PC-3 (cell line): ENCODE results near the gene VPS37C. TPM values are rescaled to one million over a fixed set of nuclear protein-coding genes. Genes with fewer than 3 reads are reported as not detected.

ENCODE experiments used
- ATAC-seq: fragments of 200-7000 bp; cut with Tn5 transposase; 2 replicates; pipeline ENCODE4 v1.9.1; 2020; ENCODE audit warnings: mild to moderate bottlenecking, moderate library complexity
- BruUV-seq: library from RNA; stranded (reverse); fragments of 400-500 nt; replicated peaks from 2 replicates; lab custom pipeline; 2021; lab: Mats Ljungman, UMichigan
- CTCF ChIA-PET: fragments of 300-600 bp; sonication (Branson Sonifier 250); formaldehyde crosslinking; loops from one replicate; lab custom pipeline; 2022; ENCODE audit warnings: antibody characterized with exemption; lab: Charles Lee
- POLR2A ChIA-PET: fragments of 300-600 bp; sonication (Branson Sonifier 250); formaldehyde crosslinking; loops from one replicate; lab custom pipeline; 2022; ENCODE audit warnings: antibody characterized with exemption; ENCODE audit not compliant: unreplicated experiment; lab: Charles Lee
- DNase-seq: peaks from one replicate; pipeline ENCODE4 v3.0.0-alpha.2; 2015
- H2AFZ ChIP-seq: fragments of 300-600 bp; sonication (generic); 2 replicates; pipeline ENCODE4 v1.6.0; 2016; ENCODE audit warnings: antibody characterized with exemption, low read length
- H3F3A ChIP-seq: fragments of 300-600 bp; sonication (generic); one replicate; pipeline ENCODE4 v1.6.0; 2017; ENCODE audit warnings: antibody characterized with exemption, low read length, control low read depth, mild to moderate bottlenecking; ENCODE audit not compliant: unreplicated experiment
- H3K27ac ChIP-seq: fragments of 300-600 bp; sonication (generic); 2 replicates; pipeline ENCODE4 v1.5.1; 2016; ENCODE audit warnings: mild to moderate bottlenecking, low read length
- H3K27me3 ChIP-seq: fragments of 300-600 bp; sonication (generic); 2 replicates; pipeline ENCODE4 v1.6.1; 2016; ENCODE audit warnings: low read length, mixed read lengths
- H3K36me3 ChIP-seq: fragments of 300-600 bp; sonication (generic); 2 replicates; pipeline ENCODE4 v1.6.1; 2016; ENCODE audit warnings: low read depth, mixed run types, low read length, mixed read lengths
- H3K4me1 ChIP-seq: fragments of 300-600 bp; sonication (generic); 2 replicates; pipeline ENCODE4 v1.5.1; 2016; ENCODE audit warnings: low read length; ENCODE audit not compliant: insufficient read depth
- H3K4me2 ChIP-seq: fragments of 300-600 bp; sonication (generic); 2 replicates; pipeline ENCODE4 v1.6.0; 2016; ENCODE audit warnings: low read length
- H3K4me3 ChIP-seq: fragments of 300-600 bp; sonication (generic); 2 replicates; pipeline ENCODE4 v1.5.1; 2016; ENCODE audit warnings: mild to moderate bottlenecking, low read length, mixed read lengths
- H3K79me2 ChIP-seq: fragments of 300-600 bp; sonication (generic); 2 replicates; pipeline ENCODE4 v1.6.1; 2017; ENCODE audit warnings: low read length, mixed read lengths
- H3K9ac ChIP-seq: fragments of 300-600 bp; sonication (generic); 2 replicates; pipeline ENCODE4 v1.6.0; 2016; ENCODE audit warnings: mild to moderate bottlenecking, low read length
- H3K9me2 ChIP-seq: fragments of 300-600 bp; sonication (generic); replicated peaks from 2 replicates; pipeline ENCODE4 v1.6.1; 2016; ENCODE audit warnings: mixed run types, low read length, mixed read lengths
- H3K9me3 ChIP-seq: fragments of 300-600 bp; sonication (generic); 2 replicates; pipeline ENCODE4 v1.6.1; 2016; ENCODE audit warnings: low read length, mixed read lengths
- H4K20me1 ChIP-seq: fragments of 300-600 bp; sonication (generic); 2 replicates; pipeline ENCODE4 v1.6.1; 2016; ENCODE audit warnings: low read length, mixed read lengths
- EZH2 ChIP-seq: fragments of 300-600 bp; sonication (generic); IDR thresholded peaks from one replicate; pipeline ENCODE4 v1.6.1; 2017; ENCODE audit warnings: antibody characterized with exemption, mild to moderate bottlenecking, low read length; ENCODE audit not compliant: unreplicated experiment
- EZH2phosphoT487 ChIP-seq: fragments of 300-600 bp; sonication (generic); IDR thresholded peaks from 2 replicates; pipeline ENCODE4 v1.6.1; 2018; ENCODE audit warnings: mild to moderate bottlenecking, antibody characterized with exemption, low read length, borderline replicate concordance
- intact Hi-C: fragments of 100-400 bp; cut with micrococcal nuclease; formaldehyde crosslinking; loops from 2 replicates; pipeline ENCODE4 v1.9.0; 2023
- total RNA-seq: library from RNA; depleted of rRNA; stranded (reverse); fragments of >200 nt; gene quantifications from 2 replicates; pipeline ENCODE4 v1.2.3, GENCODE V29; 2014
- TF ChIP-seq, protein P1 (sequence below): fragments of 300-600 bp; sonication (generic); conservative IDR thresholded peaks from 2 replicates; pipeline ENCODE4 v1.5.1; 2017; ENCODE audit warnings: antibody characterized with exemption, low read depth, mild to moderate bottlenecking, low read length

Gene VPS37C
- total RNA-seq, 1 experiment from 2014 or later: 28.9 TPM

GRCh38 chr11:61082931-61083531 is 78.2 kb downstream of the VPS37C start:
- no peak overlapping the region for H3K4me3 ChIP-seq
- H3K36me3 ChIP-seq: no peaks in the 10 kb centered on the region
- no peaks in the 10 kb centered on the region for H4K20me1 ChIP-seq
- ChIA-PET CTCF (no interaction called here), POLR2A (no interaction called here)
- H3K9ac ChIP-seq: no peak overlapping the region
- 0 out of 2 replicates have a peak, but pooled peaks cover 8% of the 10 kb centered on the region for H3K27me3 ChIP-seq
- no peak overlapping the region for H3K27ac ChIP-seq
- DNase-seq: no peak
- no peak overlapping the region for H2AFZ ChIP-seq
- intact Hi-C loops: no loop called here
- H3K79me2 ChIP-seq: no peaks in the 10 kb centered on the region
- no peak overlapping the region for H3K4me2 ChIP-seq
- no TSS peak for BruUV-seq
- H3K9me3 ChIP-seq: no peaks in the 10 kb centered on the region
- TF ChIP-seq EZH2 (no peak), EZH2phosphoT487 (no peak)
- TF ChIP-seq, protein P1, sequence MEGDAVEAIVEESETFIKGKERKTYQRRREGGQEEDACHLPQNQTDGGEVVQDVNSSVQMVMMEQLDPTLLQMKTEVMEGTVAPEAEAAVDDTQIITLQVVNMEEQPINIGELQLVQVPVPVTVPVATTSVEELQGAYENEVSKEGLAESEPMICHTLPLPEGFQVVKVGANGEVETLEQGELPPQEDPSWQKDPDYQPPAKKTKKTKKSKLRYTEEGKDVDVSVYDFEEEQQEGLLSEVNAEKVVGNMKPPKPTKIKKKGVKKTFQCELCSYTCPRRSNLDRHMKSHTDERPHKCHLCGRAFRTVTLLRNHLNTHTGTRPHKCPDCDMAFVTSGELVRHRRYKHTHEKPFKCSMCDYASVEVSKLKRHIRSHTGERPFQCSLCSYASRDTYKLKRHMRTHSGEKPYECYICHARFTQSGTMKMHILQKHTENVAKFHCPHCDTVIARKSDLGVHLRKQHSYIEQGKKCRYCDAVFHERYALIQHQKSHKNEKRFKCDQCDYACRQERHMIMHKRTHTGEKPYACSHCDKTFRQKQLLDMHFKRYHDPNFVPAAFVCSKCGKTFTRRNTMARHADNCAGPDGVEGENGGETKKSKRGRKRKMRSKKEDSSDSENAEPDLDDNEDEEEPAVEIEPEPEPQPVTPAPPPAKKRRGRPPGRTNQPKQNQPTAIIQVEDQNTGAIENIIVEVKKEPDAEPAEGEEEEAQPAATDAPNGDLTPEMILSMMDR: no peak
- H3K4me1 ChIP-seq: no peaks in the 10 kb centered on the region
- no peaks in the 10 kb centered on the region for H3F3A ChIP-seq
- ATAC-seq: no peak
- no peaks in the 10 kb centered on the region for H3K9me2 ChIP-seq

DNA sequence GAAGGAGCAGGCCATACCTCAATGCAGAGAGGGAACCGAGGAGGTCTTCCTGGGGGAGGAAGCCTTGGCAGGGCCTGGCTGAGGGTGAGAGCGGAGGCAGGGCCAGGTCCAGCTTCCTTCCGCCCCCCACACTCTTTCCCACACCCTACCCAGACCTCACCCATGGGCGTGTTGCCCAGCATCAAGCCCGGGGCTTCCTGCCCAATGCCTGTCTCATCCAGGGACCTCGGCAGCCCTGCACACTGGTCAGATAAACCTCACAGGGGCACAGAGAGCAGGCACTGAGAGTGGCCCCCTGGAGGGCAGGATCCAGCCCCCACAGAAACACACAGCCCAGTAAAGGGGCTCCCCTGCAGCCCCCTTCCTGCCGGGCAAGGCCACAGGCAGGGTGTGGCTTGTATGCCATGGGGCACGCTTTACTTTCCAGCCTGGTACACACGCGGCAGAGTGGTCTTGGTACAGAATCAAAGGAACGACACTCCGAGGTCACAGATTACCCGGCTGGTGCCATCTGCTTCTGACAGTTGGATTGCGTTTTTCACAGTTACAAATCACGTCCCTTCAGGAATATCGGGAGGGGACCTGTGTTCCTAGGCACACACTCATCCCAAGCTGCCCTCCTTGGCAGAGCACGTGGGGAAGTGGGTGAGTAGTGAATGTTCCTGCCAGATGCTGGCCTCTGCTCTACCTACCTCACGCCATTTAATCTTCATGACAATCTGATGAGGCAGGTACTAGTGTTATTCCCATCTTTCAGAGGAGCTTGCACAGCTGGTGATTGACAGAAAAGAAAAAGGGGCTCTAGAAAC is 79.0 kb downstream of the VPS37C start:
- Histone ChIP-seq H4K20me1 (no peaks in the 10 kb centered on the region), H3K27me3 (0 out of 2 replicates have a peak, but pooled peaks cover 8% of the 10 kb centered on the region), H3K9me2 (no peaks in the 10 kb centered on the region), H3K27ac (no peak overlapping the region), H3K9ac (no peak overlapping the region), H2AFZ (no peak overlapping the region), H3K36me3 (no peaks in the 10 kb centered on the region), H3K79me2 (no peaks in the 10 kb centered on the region), H3K4me3 (no peak overlapping the region), H3F3A (no peaks in the 10 kb centered on the region), H3K9me3 (no peaks in the 10 kb centered on the region), H3K4me1 (no peaks in the 10 kb centered on the region), H3K4me2 (no peak overlapping the region)
- TF ChIP-seq EZH2 (no peak), EZH2phosphoT487 (no peak)
- TF ChIP-seq, protein P1: no peak
- DNase-seq (no peak), ATAC-seq (peak; percentile 33; the same call in 1 of the 2 replicates)
- intact Hi-C loops: no loop called here
- CTCF ChIA-PET: no interaction called here
- BruUV-seq: no TSS peak
- POLR2A ChIA-PET: no interaction called here
